GM21576 (cell line): ENCODE measurements around the gene CDK12.
"Not testable (repeated sequence)": the region's sequence is repeated elsewhere in the genome, so short reads cannot be mapped to it uniquely, and the experiment has no call there.

ENCODE experiments used
- ATAC-seq: cut with Tn5 transposase; IDR thresholded peaks from one replicate; pipeline ENCODE4 v1.9.1; 2021; ENCODE audit warnings: mild to moderate bottlenecking, moderate library complexity; ENCODE audit not compliant: unreplicated experiment

Gene CDK12

DNA sequence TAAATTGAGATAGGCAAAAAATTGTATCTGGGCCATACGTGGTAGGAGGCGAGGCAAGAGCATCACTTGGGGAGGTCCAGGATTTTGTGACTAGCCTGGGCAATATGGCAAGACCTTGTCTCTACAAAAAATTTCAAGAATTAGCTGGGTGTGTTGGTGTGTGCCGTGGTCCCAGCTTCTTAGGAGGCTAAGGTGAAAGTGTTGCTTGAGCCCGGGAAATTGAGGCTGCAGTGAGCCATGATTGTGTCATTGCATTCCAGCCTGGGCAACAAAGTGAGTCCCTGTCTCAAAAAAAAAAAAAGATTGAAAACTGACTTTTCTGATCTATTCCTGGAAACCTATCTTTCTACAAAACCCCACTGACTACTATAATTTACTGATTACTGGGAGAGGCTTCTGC lies 26.7 kb downstream of the CDK12 start:
- ATAC-seq = no peak

DNA sequence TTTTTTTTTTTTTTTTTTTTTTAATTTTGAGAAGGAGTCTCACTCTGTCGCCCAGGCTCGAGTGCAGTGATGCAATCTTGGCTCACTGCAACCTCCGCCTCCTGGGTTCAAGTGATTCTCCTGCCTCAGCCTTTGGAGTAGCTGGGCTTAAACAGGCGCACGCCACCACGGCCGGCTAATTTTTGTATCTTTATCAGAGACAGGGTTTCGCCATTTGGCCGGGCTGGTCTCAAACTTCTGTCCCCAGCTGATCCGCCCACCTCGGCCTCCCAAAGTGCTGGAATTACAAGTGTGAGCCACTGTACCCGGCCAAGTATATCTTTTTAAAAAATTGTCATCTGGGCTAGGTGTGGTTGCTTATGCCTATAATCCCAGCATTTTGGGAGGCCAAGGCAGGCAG lies 35.6 kb downstream of the CDK12 start:
- ATAC-seq = not testable (repeated sequence)

DNA sequence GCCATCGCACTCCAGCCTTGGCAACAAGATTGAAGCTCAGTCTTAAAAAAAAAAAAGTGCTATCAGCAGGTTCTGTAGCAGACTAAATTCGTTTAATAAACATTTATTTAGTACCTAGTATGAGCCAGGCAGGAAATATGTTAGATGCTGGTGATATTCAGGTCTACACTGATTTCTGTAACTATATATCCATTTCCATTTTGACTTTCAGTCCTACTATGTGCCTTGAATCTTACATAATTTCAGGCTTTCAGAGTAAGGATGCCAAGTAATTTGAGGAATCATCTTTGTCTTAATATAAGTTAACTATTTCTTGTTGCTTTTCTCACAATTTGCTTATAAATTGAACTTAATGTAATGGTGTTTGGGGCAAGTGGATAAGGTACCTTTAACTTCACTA lies 46.2 kb downstream of the CDK12 start:
- ATAC-seq = no peak

DNA sequence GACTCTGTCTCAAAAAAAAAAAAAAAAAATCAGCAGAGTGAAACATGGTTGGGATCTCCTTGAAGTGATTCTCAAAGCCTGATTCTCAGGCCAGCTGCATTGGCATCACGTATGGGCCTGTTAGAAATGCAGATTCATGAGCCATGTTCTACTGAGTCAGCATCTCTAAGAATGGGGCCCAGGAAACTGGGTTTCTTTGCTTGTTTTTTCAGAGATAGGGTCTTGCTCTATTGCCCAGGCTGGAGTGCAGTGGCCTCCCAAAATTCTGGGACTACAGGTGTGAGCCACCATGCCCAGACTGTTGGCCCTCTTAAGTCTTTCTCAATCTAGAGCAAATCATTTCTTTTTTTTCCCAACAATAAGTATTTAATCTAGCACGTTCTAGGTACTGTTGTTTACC lies 47.7 kb downstream of the CDK12 start:
- no peak for ATAC-seq

DNA sequence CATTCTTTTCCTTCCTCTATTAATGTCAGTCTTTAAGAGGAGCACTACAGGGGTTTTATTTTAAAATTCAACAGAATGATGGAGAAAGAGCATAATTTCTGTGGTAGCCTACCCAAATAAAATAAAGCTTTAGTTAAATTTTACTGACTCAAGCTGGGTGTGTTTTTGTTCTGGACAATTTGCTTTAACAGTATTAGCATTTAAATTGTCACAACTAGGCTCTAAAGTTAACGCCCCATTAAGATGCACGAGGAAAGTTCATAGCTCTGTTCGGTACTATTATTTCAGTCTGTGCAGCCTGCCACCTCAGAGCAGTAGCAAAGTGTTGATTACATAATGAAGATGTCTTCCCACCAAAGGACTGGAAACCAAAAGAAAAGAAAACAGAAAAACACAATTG lies 52.0 kb downstream of the CDK12 start:
- no peak for ATAC-seq

DNA sequence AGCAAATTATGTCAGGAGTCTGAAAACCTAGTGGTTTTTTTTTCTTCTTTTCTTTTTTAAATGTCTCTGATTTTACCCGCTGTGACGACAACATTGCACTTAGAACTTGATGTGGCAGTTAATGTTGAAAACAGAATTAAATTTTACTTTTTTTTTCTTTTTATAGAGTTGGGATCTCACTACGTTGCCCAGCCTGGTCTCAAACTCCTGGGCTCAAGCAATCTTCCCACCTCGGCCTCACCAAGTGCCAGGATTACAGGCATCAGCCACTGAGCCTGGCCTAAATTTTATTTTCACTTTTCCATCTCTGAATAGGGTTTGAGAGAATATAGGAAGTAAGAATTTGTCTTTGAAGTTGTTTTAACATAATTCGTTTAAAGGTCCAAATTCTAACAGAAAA lies 52.6 kb downstream of the CDK12 start:
- no peak for ATAC-seq

DNA sequence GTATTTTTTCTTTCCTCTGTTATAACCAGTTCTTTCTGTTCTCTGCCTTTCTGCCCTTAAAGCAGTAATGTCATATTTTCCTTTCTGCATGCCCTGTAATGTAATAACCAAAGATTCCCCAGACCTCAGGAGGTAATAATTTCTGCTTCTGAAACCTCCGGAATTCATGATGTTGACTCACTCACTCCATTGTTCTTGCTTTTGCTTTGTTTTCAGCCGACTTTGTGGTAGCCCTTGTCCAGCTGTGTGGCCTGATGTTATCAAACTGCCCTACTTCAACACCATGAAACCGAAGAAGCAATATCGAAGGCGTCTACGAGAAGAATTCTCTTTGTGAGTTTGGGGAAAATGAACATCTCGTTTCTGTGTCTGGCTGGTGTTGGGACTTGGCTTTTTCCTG lies 55.9 kb downstream of the CDK12 start:
- ATAC-seq = no peak

DNA sequence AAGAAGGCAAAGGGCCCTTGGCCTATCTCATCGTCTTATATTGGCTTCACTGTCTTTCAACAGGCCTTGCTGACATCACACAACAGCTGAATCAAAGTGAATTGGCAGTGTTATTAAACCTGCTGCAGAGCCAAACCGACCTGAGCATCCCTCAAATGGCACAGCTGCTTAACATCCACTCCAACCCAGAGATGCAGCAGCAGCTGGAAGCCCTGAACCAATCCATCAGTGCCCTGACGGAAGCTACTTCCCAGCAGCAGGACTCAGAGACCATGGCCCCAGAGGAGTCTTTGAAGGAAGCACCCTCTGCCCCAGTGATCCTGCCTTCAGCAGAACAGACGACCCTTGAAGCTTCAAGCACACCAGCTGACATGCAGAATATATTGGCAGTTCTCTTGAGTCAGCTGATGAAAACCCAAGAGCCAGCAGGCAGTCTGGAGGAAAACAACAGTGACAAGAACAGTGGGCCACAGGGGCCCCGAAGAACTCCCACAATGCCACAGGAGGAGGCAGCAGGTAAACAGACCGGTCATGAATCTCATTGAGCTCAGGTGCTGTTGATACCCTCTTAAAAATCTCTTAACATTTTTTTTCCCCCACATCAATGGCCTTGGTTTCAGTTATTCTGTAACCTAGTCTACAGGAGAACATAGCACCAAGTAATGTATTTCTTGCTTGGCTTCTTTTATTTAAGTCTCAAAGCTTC lies 64.7 kb downstream of the CDK12 start:
- no peak for ATAC-seq

DNA sequence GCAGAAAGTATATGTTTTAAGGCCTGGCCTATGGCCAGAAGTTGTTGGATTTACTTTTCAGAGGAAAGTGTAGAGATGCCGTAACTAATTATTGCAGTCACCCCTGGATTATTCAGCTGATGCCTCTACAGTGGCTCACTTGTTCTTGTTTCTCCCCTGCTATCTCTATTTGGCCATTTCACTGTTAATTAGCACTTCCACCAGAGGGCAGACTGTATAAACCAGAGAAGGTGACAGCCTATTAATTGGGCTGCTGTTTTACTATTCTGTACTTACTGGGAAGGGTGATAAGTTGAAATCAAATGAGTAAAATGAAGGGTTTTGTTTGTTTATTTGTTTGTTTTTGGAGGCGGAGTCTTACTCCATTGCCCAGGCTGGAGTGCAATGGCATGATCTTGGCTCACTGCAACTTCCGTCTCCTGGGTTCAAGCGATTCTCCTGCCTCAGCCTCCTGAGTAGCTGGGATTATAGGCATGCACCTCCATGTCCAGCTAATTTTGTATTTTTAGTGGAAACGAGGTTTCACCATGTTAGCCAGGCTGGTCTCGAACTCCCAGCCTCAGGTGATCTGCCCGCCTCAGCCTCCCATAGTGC lies 66.0 kb downstream of the CDK12 start:
- ATAC-seq = no peak

DNA sequence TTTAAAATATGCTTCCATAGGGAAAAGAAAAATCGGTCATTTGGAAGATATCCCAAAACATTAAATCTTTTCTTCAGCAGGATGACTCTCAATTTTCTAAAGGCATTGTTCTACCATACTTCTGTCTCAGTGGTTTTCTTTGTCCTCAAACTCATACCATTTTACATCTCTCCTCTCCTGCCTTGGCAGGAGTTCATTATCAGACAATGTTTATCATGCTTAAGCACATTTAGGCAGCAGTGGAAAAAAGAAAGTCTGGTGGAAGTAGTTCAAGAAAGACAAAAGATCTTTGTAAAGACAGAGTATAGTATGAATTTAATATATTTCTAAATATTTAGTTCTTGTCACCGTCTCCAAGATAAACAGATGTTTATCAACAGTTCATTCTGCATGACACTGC lies 68.2 kb downstream of the CDK12 start:
- ATAC-seq = no peak

DNA sequence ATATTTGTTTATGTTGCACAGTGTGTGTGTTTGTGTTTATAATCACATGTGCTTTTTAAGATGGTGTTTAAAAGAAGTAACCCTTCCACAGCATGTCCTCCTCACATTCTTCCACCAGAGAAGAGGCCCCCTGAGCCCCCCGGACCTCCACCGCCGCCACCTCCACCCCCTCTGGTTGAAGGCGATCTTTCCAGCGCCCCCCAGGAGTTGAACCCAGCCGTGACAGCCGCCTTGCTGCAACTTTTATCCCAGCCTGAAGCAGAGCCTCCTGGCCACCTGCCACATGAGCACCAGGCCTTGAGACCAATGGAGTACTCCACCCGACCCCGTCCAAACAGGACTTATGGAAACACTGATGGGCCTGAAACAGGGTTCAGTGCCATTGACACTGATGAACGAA lies 69.2 kb downstream of the CDK12 start:
- ATAC-seq = no peak

DNA sequence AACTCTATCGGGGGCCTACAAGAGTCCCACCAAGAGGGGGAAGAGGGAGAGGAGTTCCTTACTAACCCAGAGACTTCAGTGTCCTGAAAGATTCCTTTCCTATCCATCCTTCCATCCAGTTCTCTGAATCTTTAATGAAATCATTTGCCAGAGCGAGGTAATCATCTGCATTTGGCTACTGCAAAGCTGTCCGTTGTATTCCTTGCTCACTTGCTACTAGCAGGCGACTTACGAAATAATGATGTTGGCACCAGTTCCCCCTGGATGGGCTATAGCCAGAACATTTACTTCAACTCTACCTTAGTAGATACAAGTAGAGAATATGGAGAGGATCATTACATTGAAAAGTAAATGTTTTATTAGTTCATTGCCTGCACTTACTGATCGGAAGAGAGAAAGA lies 70.0 kb downstream of the CDK12 start:
- no peak for ATAC-seq

DNA sequence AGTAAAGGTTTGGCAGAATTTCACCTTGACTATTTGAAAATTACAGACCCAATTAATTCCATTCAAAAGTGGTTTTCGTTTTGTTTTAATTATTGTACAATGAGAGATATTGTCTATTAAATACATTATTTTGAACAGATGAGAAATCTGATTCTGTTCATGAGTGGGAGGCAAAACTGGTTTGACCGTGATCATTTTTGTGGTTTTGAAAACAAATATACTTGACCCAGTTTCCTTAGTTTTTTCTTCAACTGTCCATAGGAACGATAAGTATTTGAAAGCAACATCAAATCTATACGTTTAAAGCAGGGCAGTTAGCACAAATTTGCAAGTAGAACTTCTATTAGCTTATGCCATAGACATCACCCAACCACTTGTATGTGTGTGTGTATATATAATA lies 72.6 kb downstream of the CDK12 start:
- no peak for ATAC-seq

DNA sequence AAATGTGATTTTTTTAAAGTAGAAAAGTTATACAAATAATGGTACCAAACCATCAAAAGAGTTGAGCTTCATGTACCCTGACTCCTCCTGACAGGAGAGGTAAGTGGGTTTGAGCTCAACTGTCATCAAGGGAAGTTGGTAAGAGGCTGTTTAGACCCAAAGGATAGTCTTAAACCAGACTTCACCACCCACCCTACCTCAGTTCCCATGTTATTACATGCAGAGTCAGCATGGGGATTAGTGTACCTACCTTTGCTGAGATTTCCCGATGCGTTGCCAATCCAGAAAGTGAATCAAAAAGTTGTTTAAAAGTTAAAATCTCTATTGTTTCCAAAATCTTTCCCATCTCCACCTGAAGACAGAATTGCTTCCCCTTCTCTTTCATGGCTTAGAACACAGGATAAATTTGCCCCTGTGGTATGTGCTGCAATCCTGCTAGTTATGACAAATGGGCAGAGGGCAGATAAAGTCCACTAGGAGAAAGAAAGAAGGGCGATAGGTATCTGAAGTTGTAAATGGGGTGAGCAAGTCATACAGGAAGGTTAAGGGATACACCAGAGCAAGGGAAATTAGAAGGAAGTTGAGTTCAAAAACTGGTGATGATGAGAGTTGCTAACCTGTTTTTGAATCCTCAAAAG lies 73.6 kb downstream of the CDK12 start:
- ATAC-seq = no peak

DNA sequence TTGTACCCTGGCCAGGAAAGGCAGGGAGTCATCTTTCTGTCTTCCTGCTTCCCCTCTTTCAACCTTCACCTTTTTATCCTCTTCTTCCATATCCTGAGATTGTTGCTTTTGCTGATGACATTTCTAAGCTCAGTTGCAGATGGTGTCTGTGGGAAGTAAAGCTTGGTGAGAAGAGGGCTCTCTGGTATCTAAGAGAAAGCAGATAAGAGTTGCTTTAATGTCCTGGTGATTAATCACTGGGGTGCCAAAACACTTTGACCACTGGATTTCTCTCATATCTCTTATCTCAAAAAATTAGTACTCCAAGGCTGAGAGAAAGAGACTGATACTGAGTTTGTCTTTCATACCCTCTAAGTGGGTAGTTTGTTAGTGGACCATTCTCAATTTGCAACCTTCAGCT lies 75.2 kb downstream of the CDK12 start:
- no peak for ATAC-seq

DNA sequence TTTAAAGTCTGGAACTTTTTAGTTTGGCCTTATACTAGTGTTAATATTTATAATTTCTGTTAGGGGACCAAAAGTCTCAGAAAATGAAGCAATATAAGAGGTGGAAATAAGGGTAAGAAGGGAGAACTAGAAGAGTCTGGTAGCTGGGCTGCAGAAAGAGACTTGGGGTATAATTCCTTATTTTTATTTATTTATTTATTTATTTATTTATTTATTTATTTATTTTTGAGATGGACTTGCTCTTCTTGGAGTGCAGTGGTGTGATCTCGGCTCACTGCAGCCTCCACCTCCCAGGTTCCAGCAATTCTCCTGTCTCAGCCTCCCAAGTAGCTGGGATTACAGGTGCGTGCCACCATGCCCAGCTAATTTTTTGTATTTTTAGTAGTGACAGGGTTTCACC lies 76.1 kb downstream of the CDK12 start:
- ATAC-seq = not testable (repeated sequence)

DNA sequence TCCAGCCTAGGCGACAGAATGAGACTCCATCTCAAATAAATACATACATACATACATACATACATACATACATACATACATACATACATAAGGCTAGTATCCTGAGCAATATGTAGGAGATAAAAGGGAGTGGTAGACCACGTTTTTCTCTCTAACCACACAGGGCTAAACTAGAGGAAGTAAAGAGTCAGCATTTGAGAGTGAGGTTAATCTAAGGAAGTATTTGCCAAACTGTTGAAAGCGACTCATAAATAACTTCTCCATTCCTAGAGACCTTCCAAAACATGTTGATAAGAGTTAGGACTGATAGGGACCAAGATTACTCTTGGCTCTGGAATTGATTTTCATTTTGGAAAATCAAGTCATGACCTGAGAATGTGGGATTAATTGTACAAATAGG lies 77.6 kb downstream of the CDK12 start:
- ATAC-seq = no peak

DNA sequence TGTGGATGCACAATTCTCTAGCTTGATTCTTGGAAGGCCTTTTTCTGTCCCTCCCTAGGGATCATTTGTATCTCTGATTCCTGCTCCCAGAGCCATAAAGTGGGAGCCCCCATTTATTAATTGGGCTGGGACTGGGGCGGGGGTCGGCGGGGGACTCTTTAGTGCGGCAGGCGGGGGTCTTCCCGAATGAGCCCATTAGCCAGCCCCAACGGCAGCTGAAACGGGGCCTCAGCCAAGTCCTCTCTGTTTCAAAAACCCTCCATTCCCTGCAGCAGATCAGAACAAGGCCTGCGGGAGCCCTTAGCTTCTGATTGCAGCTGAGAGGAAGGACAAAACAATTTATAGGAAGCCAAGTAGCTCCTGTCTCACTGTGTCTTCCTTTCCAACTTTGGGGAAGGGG lies 79.3 kb downstream of the CDK12 start:
- ATAC-seq = no peak

DNA sequence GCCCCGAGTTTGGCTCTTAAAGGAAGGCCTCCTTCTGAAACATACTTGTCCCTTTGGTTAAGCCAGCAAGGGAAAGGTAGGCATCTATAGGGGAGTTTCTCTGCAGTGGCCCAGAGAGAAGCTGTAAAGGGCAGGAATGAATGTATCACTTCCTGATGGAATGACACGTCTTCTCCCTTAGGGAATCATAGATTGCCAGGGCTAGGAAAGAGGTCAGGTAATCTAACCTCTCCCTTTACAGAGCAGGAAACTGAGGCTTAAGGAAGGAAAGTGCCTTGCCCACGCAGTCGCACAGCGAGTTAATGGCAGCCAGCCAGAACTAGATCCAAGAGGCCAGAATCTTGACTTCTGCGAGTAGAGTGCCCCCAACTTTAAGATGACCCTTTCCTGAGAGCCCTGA lies 80.4 kb downstream of the CDK12 start:
- no peak for ATAC-seq

DNA sequence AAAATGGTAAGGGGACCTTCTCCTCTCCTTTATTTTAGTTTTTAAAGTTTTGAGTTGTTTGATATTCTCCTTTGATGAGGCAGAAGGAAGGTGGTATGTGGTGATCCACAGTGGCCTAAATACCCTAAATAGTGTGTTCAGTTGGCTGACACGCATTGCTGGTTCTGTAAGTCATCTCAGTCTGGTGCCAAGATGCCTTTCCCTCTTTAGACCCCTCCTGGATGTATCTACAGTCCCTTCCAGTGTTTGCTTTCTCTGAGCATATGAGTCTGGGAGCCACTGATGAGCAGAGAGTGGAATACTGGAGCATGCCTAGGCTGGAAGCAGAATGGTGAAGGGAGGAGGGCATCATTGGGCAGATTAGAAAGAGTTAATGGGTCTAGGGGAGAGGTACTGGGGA lies 81.9 kb downstream of the CDK12 start:
- ATAC-seq = no peak

DNA sequence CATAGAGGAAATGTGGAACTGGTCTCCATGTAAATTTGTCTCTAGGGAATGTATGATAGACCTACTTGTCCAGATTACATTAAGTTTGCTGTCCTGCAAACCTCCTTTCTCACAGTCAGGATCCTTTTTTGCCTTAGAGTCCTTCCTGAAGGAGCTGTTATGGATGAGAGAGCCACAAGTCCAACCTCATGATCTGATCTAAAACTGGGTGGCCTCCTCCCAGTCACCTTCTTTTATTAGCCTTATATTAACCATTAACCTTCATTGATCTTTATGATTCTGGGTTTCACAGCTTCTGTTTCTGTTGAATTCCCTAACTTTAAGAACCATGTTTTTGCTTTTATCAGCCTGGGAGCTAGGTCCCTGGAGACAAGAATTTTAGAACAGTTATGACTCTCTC lies 82.4 kb downstream of the CDK12 start:
- no peak for ATAC-seq

DNA sequence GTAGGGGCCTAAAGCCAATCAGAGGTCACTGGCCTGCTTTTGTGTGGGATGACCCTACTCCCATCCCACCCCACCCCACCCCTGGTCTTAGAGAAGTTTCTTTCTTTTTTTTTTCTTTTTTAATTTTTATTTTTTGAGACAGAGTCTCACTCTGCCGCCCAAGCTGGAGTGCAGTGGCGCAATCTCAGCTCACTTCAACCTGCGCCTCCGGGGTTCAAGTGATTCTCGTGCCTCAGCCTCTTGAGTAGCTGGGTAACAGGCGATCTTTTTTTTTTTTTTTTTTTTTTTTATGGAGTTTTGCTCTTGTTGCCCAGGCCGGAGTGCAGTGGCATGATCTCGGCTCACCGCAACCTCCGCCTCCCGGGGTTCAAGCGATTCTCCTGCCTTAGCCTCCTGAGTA lies 83.1 kb downstream of the CDK12 start:
- not testable (repeated sequence) for ATAC-seq
